CD4-positive, alpha-beta T cell treated with Interleukin-15 for 4 hours (primary cell): ENCODE results near the gene TASP1.

Experiments
- DNase-seq: peaks from one replicate; pipeline ENCODE4 v3.0.0-alpha.2; 2020; ENCODE audit warnings: low spot score

Gene TASP1

DNA sequence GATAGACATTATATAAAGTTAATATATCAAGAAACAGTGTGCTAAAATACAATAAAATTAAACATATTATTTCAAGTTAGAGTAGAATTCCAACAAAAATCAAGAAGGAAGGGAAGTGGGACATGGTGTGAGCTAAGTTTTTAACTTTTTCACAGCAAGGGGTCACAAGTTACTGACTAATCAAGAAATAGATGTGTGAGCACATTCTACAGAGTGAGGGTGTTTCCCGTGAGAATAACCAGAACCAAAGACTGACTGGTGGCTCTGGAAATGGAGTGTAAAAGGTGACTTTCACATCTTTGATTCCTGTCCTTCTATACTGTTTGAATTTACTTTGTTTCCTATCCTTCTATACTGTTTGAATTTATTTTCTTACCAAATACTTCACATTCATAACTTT is 206.6 kb downstream of the TASP1 start:
- DNase-seq: no peak

DNA sequence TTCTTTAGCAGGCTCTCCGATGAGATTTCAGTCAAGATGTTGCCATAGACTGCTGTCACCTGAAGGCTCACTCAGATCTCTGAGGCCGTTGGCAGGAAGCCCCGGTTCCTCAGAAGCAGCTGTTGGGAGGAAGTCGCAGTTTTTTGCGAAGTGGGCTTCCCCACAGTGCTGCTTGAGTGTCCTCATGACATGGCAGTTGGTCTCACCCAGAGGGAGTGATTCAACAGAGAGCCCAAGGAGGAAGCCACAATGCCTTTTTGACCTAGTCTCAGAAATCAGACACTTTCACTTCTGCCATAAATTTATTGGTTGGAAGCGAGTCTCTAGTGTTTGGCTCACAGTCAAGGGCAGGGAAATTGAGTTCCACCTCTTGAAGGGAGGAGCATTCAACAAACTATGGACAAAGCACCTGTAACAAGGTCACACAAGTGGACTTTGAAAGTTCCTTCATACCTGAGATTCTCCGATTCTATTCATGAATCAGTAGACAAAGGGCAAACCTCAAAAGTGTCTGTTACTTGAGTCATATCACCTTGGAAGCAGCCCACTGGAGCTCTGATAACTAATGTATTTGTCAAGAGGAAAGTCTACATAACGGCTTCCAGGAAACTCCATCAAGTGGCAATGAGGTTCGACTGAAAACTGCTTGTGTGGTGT is 208.3 kb downstream of the TASP1 start:
- no peak for DNase-seq

DNA sequence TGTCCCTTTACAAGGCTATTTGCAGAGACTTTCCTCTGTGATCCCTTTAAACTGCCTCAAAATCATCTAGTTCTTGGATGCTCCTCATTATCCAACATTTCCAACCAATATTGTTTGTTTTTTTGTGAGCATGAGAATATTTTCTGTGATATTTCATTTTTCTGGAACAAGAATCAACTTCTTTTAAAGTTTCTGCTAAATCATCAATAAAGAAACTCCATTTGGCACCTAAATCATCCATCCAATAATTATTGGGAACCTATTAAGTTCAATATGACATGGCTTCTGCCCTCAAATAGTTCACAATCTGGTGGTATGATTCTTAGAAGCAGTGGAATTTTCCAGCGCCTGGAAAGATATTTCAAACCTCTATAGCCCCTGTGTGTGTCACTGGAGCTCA is 210.0 kb downstream of the TASP1 start:
- DNase-seq: no peak

DNA sequence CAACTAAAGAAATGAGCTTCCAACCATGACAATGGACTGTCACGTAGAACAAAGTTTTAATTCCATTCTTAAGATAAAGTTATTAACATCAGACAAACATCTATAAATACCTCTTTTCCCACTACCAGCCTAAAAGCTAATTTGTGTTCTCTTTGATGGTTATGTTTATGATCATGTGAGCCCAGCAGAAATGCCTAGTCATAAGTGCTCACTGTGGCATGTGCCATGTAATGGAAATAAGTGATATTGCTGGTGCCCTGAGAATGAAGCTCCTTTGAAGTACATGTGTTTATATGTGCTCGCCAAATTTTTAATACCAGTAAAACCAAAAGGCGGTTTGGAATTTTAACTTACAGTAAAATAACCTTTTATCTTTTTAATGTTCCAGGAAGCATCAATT is 211.9 kb downstream of the TASP1 start:
- no peak for DNase-seq

DNA sequence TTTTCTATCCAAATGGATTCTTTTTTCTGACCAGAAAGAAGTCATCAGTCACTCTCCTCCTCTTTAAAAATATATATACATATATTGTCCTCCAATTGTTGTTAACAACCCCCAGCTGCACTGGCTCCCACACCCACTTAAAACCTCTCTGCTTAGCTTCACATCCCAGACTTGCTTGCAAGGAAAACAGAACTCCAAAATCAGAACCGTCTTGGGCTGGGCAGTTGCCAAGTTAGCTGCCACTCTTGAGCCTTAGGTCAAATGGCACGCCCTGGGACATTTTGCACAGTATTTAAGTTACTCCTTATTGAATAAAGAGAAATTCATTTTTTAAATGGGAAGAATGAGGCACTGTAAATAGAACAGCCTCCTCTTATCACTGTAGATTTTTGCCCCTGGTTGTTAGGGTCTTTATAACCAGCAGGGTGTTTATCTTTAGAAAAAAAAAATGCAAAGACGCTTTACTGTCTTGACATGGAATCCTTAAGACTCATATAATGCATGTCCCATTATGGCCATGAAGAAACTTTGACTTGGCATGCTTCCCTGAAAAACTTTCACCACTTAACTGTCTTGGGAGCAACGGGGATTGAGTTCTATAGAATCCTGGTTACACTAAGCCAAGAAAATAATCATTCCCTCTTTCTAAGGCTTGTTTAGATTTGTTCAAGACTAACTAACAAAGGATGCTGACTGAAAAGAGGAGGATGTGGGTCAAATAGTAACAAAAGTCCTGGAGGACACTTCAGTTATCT is 213.2 kb downstream of the TASP1 start:
- DNase-seq: no peak

DNA sequence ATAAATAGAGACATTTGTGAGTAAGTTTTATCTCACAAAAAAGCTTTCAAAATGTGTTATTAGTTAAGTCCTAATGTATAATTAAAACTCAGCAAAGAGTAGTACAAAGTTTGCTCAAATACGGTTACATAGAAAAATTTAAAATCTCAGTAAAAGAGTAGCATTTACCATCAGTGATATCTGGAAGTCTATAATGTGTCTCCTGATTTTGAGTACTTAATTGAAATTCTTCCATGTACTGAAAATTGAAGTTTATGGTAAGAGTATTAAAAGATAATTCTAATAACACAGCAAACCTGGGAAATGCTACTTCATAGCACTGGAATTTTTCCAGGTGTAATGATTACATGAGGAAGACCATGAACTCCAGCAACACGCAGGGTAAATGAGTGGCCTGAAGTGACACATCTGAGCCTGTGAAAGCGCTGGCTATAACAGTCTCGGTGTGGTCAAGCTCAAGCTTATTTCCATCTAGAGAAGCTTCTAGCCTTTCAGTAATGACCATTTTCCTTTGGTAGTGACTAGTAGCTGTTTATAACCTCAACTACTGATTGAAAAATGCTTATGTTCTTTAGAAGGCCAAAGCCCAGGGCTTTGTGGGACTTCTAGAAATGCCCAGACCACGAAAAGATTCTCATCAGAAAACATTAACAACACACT is 214.4 kb downstream of the TASP1 start:
- DNase-seq: no peak

DNA sequence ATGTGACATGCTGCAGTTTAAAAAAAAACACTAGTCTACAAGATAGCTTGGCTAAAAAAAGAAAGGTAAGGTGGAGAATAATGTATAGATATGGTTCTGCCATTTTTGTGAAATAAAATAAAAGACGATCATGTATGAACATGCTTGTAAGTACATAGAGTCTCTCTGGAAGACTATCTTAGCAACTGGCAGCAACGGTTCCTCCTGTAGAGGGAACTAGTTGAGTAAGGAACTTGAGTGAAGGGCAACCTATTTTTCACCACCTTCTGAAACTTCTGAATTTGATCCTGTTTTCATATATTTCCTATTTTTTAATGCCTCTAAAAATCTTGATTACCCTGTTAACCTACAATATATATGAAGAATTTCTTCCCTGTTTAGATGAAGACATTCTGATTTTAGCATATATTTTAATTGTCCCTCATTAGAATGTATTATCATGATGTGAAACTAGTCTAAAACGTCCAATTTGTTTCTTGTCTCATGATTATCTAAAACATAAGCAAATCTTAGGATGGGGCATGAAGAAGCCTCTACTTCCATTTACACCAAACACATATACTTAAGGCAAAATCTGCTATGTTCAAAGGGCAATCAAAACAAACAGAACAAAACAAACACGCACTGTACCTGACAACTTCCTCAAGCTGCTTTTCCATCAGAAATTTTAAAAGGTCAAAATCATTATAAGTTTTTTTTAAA is 215.1 kb downstream of the TASP1 start:
- no peak for DNase-seq

DNA sequence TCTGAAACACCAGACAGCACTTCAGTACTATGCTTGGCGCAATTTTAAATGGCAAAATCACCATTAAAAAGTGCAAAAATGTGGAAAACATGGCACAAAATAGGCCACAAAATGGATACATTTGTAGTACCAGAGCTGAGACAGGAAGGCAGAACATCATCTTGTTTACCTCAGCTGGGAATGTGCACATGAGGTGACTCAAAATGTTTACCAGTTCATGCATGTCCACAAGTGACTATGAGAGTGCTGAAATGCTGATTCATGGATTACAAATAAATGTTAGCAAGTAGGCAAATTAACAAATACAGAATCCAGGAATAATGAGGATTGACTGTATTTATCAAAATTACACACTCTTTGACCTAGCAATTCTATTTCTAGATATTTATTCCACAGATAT is 216.1 kb downstream of the TASP1 start:
- DNase-seq: no peak

DNA sequence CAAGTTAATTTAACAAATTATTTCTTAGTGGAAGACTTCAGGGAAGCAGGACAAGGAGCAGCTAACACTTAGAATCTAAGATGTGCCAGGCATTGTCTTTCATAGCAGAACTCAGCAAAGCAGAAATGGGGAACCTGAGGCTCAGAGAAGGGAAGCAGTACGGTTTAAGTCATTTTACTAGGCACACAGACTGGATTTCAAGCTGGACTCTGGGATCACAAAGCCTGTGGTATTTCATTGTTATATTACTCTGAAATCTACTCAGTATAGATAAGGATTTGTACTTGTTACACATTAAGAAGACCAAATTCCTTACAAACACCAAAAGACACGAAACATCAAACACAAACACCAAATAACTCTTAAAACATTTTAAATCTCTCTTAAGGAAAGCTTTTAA is 218.1 kb downstream of the TASP1 start:
- DNase-seq: no peak

DNA sequence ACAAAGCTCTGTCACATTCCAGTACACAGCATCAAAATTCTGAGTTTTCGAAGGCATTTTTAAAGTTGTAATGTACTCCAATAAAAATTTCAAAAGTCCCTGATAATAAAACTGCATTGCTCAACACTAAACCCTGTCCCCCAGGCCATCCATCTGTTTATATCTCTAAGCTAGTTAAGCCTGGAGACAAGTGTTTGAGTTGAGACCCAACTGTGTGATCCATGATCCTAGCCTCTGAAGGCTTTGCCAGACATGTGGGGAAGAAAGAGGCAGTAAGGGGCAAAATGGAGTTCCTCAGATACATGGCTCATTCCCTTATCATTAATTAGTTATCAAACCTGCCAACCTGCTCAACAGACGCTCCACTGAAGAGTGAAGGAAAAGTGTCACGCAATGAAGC is 219.3 kb downstream of the TASP1 start:
- no peak for DNase-seq

DNA sequence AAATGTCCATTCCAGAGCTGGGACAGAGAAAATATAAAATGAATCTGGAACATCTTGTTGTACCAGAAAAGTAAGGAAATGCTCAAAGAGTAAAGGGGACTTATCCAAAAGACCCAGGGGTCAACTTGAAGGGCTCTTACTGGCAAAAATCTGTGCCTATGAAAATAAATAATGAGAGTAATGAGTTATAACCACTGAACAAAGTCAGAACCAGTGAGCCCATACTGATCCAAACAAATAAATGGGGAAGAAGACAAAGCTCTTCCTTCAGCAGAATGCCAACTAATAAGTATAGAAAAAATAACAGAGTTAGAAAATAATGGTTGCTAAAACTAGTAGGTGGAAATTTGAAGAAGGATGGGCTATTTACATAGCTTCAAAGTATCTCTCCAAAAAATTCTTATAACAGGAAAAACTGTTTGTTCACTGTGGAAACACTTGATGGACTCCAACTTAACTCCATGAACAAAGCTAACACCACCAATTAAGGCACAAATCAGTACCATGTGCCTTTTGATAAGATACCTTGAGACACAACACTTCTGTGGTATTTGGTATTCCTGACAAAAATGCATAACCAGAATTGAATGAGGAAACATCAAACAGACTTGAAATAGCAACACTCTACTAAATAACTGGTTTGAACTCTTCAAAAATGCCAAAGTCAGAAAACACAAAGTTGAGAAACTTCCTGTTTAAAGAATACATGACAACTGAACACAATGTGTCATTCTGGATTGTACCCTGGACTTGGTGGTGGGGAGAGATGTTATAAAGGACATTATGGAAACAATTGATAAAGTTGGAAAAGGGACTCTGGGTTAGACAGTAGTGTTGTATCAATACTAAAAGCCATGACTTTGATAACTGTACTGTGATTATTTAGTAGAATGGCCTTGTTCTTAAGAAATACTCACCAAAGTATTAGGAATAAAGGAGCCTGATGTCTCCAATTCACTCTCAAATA is 220.2 kb downstream of the TASP1 start:
- no peak for DNase-seq

DNA sequence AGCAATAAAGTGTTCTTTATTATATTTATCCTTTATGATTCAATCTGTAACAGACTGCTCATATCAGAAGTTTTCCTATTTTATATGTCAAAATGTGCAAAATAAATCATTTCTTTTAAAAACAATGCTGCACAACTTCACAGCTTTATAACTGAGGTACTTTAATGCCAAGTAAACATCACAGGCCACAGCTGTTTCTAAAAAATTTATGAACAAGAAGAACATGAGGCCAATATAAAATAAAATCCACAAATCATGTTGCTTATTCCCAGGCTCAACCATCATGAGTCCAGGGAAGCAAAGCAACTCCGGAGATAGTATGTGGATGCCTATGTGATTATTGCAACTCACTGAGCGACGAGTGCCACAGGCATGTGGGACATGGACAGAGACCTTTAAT is 222.2 kb downstream of the TASP1 start:
- DNase-seq: no peak

DNA sequence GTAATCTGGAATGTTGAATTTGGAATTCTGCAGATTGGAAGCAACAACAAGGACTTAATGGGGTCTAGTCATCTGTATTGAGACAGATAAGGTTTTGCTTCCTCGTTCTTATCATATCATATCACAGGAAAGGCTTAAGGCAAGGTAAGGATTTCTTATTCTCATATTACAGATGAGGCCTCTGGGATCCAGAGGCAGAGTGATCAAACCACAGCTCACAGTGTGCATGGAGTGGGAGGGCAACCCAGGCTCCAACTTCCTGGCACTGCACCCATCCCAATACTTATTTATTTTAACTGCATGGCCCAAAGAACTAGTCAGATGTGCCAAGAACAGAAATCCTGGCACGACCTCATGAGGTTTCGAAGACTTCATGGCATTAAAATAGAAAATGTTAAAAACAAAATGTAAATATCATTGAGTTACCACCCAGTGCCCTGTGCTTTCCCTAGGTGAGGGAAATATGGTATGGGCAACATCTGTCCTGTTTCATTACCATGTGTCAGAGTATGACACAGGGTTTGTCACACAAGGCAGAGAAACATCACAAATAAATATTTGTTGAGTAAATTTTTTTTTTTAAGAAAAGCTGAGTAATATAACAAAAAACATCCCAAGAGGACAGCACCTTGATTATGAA is 225.8 kb downstream of the TASP1 start:
- no peak for DNase-seq

DNA sequence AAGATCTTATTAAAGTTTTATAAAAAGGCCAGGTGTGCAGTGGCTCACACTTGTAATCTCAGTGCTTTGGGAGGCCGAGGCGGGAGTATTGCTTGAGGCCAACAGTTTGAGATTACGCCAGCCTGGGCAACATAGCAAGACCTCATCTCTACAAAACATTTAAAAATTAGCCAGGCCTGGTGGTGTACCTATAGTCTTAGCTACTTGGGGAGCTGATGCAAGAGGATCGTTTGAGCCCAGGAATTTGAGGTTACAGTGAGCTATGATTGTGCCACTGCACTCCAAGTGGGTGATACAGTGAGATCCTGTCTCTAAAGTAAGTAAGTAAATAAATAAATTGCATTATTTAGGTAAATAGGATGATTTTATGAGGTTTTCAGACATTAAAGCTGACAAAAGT is 234.4 kb downstream of the TASP1 start:
- DNase-seq: no peak

DNA sequence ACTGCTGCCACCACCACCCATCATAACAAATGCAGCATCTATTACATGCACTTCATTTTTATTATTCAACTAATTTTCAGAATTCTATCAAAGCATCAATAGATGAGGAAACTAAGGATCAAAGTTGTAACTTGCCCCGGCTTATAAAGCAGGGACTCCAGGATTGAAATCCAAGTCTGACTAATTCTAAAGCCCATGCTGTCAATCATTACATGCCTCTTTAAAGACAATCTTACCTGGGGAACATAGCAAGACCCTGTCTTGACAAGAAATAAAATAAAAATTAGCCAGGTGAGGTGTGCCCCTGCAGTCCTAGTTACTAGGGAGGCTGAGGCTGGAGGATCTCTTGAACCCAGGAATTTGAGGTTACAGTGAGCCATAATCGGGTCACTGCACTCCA is 235.3 kb downstream of the TASP1 start:
- no peak for DNase-seq

DNA sequence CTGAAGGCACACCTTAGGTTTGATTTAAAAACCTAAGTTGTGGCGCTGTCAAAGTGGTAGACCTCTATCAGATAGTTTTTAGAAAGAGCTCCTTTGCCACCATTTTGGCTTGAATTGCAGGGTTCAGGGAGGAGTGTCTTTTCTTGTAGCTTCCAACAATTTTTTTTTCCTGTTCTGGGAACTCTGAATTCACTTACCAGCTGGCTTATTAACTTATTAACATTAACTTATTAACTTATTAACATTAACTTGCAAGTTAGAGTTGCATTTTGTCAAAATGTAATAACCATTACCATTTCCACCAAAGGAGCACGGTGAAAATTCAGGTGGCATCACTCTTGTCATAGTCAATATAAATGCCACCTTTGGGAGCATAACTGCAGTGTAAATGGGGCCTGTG is 235.7 kb downstream of the TASP1 start:
- DNase-seq: no peak

DNA sequence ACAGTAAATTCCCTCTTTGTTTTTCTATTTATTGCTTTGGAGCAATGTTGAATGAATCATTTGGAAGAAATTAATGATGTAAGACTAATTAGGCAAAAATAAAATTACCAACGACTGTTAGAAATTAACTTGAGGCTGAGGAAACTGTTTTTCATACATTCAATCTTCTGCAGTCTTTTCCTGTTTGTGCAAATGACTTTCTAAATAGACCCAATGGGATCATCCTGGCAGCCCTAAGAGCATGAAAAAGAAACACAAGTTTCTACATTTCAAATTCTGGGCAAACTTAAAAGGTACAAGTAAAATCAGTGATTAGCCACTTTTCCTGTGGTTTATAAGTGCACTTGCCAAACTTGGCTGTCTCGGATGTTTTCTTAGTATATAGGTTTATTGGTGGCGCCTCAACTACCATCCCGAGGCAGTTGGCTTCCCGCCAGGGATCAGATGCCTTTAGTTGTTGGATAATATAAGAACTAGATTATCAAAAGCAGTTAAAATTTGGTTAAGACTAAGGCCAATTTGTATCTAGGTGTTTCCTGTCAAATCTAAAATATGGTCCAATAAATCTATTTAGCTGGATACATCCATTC is 236.5 kb downstream of the TASP1 start:
- DNase-seq: no peak

DNA sequence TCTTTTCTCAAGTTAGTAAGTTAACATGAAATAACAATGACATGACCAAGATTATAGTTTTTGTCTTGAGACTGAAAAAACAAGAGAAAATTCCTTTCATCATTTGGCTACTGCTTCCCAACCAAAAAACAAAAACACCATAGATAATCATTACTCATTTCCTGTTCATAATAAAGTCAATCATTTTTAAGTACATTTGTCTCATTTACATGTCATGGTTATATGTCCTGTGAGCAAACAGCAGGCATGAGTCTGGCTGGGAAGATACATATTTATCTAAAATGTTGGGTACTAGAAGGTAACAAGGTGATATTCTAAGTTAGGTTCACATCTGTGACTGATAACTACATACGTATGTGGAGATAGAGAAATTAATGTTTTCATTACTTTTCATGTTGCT is 237.1 kb downstream of the TASP1 start:
- no peak for DNase-seq

DNA sequence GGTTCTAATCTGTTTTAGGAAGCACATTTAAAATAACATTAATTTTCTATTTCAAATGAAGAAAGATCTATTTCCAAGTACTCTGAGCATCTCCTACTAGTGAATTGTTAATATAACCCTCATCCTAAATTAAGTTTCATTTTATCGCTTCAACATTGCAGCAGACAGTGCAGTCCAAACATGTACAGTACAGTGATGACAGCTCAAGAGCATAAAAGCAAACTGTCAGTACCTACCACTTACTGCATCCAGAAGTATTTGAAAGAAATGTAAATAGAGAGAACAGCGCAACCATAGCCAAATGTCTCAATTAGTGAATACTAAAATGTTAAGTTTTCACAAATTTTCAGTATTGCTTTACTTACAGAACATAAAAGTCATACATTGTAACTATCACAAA is 238.3 kb downstream of the TASP1 start:
- DNase-seq: no peak

DNA sequence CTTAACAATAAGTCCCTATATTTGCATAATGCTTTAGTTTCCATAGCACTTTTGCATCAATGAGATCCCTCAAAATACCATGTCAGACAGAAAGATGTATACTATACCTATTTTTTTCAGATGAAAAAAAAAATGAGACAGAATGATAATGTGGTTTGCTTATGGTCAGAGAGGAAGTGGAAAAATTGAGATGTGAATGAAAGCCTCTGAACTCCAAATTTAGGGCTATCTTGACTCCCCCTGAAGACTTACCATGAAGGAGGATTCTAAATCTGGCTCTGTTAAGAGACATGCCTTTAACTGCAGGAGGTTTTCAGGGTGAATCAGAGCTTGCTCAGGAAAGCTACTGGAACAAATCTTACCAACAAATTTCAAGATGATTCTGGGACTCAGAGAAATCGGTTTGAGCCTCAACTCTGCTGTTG is 241.4 kb downstream of the TASP1 start:
- no peak for DNase-seq

DNA sequence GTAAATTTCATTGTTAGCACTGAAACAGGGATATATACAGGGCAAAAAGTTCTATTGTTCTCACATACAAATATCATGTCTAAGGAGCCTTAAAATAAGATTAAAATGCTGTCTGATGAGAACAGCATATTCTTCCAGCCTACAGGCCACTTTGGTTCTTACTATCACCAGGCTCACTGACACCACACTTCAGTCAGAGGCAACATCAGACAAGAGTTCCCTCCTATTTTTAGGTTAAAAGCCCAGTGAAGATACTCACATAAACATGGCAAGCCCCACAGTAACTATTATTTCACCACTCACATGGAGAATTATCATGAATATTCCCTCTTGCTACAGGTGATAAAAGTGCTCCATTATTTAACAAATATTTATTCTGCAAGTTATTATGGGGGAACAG is 241.9 kb downstream of the TASP1 start:
- no peak for DNase-seq
